Cardiac fibroblast (primary cell): ENCODE measurements around the gene OSGEP.

Experiments
- DNase-seq, 2 donors: peaks; one replicate each; pipeline versions ENCODE4 v3.0.0 to v3.0.0-alpha.2; 2010; ENCODE audit warnings: low read depth in 2 of 2
- H3K4me3 ChIP-seq, 2 donors: replicated peaks in 1 of 2; 1 replicate in 1 of 2; 2 replicates in 1 of 2; pipeline ENCODE4 v1.5.1; 2011; ENCODE audit warnings: low read depth in 2 of 2, low read length in 2 of 2, mild to moderate bottlenecking in 2 of 2, moderate library complexity in 1 of 2
- CTCF ChIP-seq: IDR thresholded peaks from one replicate; pipeline ENCODE4 v1.5.1; 2011; ENCODE audit warnings: low read depth, mild to moderate bottlenecking, low read length, inconsistent platforms

OSGEP gene

DNA sequence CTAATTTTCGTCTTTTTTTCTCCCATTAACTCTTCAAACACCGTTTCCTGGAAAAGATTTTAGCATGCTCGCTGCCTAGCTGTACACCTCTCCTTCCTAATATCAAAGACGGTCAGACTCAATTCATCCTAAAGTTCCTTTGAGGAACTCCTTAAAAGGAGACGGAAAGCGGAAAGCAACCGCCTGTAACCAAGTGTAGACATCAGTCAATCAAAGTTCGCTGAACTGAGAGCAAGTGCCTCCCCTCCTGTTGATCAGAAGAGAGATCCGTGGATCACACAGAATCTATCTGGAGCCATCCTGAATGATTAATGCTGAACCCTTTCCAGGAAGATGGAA lies 40.9 kb downstream of the OSGEP start:
- peak overlapping the region; percentile 93 to 95 for H3K4me3 ChIP-seq
- TF ChIP-seq CTCF, result no peak
- no peak for DNase-seq

DNA sequence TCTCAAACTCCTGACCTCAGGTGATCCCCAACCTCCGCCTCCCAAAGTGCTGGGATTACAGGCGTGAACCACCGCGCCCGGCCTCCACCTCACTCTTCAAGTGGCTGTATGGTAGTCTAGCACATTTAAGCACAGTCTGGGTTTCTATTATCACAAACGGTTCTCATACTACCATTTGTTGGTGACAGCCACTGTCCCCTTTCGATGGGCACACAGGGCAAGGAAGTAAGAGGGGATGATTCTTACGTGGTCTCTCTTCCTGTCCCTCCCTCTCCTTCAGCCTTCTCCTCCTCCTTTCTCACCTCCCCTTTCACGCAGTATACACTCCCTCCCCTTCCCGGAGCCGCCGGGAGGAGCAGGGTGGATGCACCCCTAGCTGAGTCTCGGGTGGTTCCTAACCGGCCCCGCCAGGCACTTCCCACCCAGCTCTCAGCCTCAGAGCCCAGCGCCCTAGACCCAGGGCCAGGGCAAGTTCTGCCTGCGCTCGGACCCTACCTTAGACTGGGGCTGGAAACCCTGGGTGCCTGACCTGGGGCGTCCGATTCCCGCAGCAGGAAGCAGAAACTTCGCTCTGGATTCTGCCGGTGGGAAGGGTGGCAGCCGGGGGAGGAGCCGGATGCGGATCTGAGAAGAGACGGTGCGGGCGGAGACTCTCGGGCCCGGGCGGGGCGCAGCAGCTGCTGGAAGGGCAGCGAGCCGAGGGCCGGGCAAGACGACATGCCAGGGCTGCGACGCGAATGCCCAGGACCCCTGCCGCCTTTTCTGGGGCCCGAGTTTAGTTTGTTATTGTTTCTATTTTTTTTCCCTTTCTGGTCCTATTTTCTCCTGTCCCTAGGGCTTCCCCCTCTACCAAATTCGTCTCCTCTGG lies 41.5 kb downstream of the OSGEP start, which contains the start of gene TEP1:
TEP1 (minus strand) TSS at position 626 of the 868 bp plus-strand sequence. CDS start 5,062 bp downstream, outside the sequence.
- peak; percentile 86 to 87 for DNase-seq
- TF ChIP-seq CTCF, result no peak
- peak within 1 kb of the TSS; percentile 93 to 95 for H3K4me3 ChIP-seq

DNA sequence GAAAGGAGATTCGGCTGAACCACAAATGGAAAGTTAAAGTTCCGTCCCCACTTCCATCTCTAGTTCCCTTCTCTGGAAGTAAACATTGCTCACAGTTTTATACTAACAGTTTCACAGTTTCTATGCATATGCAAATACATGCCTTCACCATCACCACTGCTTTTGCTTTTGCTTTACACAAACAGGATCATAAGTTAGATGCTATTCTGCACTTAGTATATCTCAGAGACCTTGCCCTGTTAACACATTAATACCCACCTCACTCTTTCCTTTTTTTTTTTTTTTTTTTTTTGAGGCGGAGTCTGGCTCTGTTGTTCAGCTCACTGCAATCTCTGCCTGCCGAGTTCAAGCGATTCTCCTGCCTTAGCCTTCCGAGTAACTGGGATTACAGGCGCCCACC lies 42.2 kb downstream of the OSGEP start:
- no peak for TF ChIP-seq CTCF
- DNase-seq, result peak; percentile 25 to 27

GRCh38 chr14:20409226-20409625 lies 45.4 kb downstream of the OSGEP start:
- TF ChIP-seq CTCF, result no peak
- H3K4me3 ChIP-seq, result no peak overlapping the region
- DNase-seq, result peak in 1 of 2 donors; percentile 45

More for the DNA sequence above, 42.2 kb downstream of the OSGEP start:
- H3K4me3 ChIP-seq, result peak overlapping the region; percentile 93 to 95

- no peak for DNase-seq
- TF ChIP-seq CTCF, result no peak
- no peak overlapping the region for H3K4me3 ChIP-seq
Observed at GRCh38 chr14:20403521-20403920, 51.1 kb downstream of the OSGEP start.

DNA sequence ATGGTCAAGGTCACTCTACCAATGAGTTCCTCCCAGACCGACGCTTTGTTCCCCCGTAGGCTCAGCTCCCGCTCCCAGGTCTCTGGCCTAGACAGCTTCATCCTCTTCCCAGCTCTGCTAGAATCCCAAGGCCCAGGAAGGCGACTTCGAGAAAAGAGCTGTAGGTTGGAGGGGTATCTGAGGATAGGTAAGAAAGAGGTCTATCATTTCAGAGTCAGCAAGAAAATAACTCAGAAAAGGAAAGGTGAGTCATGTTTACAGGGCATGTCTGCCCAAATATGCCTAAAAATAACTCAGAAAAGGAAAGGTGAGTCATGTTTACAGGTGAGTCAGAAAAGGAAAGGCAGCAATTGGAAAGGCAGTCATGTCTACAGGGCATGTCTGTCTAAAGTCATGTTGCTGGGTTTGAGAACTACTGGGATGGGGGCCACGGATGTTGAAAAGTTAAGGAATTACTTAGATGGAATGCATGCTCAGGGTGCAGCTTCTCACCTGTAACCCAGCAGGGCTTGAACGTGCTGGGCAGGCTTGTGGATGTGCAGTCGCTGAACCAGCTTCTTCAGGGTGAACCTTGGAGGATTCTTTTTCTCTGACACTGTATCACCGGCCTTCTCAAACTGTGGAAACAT lies 53.5 kb downstream of the OSGEP start:
- no peak for TF ChIP-seq CTCF
- DNase-seq, result peak in 1 of 2 donors; percentile 60
- H3K4me3 ChIP-seq, result no peak overlapping the region
